Tibial nerve (tissue), 4 donors: ENCODE results near the gene CELA1. TPM values are rescaled to one million over a fixed set of nuclear protein-coding genes. Genes with fewer than 3 reads are reported as not detected.

ENCODE experiments used
- DNase-seq, 2 donors: peaks; one replicate each; pipeline ENCODE4 v3.0.0-alpha.2; 2019; ENCODE audit warnings: low spot score in 2 of 2
- H3K27ac ChIP-seq, 4 donors: fragments of 200-600 bp; sonication (generic) in 3 of 4; one replicate each; pipeline ENCODE4 v1.5.1; 2017 to 2019; ENCODE audit warnings: mild to moderate bottlenecking in 1 of 4
- H3K27me3 ChIP-seq, 2 donors: fragments of 200-600 bp; sonication (generic) in 1 of 2; one replicate each; pipeline versions ENCODE4 v1.5.1 to v1.6.0; 2017 to 2019
- H3K36me3 ChIP-seq, 3 donors: fragments of 200-600 bp; sonication (generic); one replicate each; pipeline ENCODE4 v1.5.1; 2018 to 2019
- H3K4me1 ChIP-seq, 4 donors: fragments of 200-600 bp; sonication (generic) in 3 of 4; one replicate each; pipeline ENCODE4 v1.5.1; 2017 to 2019
- H3K4me3 ChIP-seq, 4 donors: fragments of 200-600 bp; sonication (generic) in 3 of 4; one replicate each; pipeline ENCODE4 v1.5.1; 2017 to 2019; ENCODE audit warnings: mild to moderate bottlenecking in 1 of 4, moderate library complexity in 1 of 4
- H3K9me3 ChIP-seq, 4 donors: fragments of 200-600 bp; sonication (generic) in 3 of 4; one replicate each; pipeline ENCODE4 v1.5.1; 2017 to 2019
- CTCF ChIP-seq, 5 experiments: fragments of 200-600 bp in 3 of 5; fragments of 450-650 bp in 2 of 5; sonication (generic) in 3 of 5; IDR thresholded peaks; one replicate each; pipeline ENCODE4 v1.5.1; 2016 to 2019; ENCODE audit warnings: antibody characterized with exemption in 5 of 5, mild to moderate bottlenecking in 3 of 5, moderate library complexity in 2 of 5
- EP300 ChIP-seq, 2 donors: sonication (generic); formaldehyde crosslinking; IDR thresholded peaks; one replicate each; pipeline ENCODE4 v1.6.1; 2017; ENCODE audit warnings: antibody characterized with exemption in 2 of 2, mild to moderate bottlenecking in 1 of 2
- POLR2A ChIP-seq, 2 donors: fragments of 450-650 bp; IDR thresholded peaks; one replicate each; pipeline ENCODE4 v1.6.1; 2017; ENCODE audit warnings: antibody characterized with exemption in 2 of 2, mild to moderate bottlenecking in 2 of 2, moderate library complexity in 2 of 2
- WGBS, 2 donors: methylation state at CpG; one replicate each; pipeline ENCODE4 v1.1.5; 2018; 5-methylcytosine and 5-hydroxymethylcytosine counted together
- total RNA-seq, 4 donors: library from RNA; depleted of rRNA; stranded (reverse); fragments of >200 nt; gene quantifications; one replicate each; pipeline ENCODE4 v1.1.0, GENCODE V29; 2016

CELA1 gene
- total RNA-seq, 4 donors from 2014 or later, result not detected

- Histone ChIP-seq H3K27me3 (peaks cover 0 to 40% of the 10 kb centered on the region in 2 donors), H3K4me3 (peak within 1 kb of the TSS; percentile 32 to 54 (median 50)), H3K4me1 (peaks cover 0 to 11% (median 10%) of the 10 kb centered on the region in 4 donors), H3K36me3 (no peaks in the 10 kb centered on the region), H3K9me3 (no peaks in the 10 kb centered on the region), H3K27ac (peak within 1 kb of the TSS; percentile 5 to 38 (median 28))
- DNase-seq, result no peak
- TF ChIP-seq POLR2A (IDR thresholded peaks at IDR 0.05) (no peak), CTCF (IDR thresholded peaks at IDR 0.05) (no peak)
- 1 to 2% methylated on average over 27 to 56 of the region's 73 CpGs for WGBS, 2 donors
Measured at GRCh38 chr12:51391283-51392123, 45.0 kb upstream of the CELA1 start, which contains the start of gene GALNT6. TSS of gene GALNT6 (minus strand) at chr12:51391406. CDS start at chr12:51379781, 11,625 bp downstream.

GRCh38 chr12:51390891-51391282 is 44.4 kb upstream of the CELA1 start:
- TF ChIP-seq POLR2A (IDR thresholded peaks at IDR 0.05), result no peak
- TF ChIP-seq CTCF (IDR thresholded peaks at IDR 0.05), result no peak
- TF ChIP-seq EP300 (IDR thresholded peaks at IDR 0.05), result no peak
- peak overlapping the region; percentile 32 to 54 (median 50) for H3K4me3 ChIP-seq
- 33 to 44% methylated on average over 8 of the region's 8 CpGs for WGBS, 2 donors
- H3K27ac ChIP-seq, result peak overlapping the region; percentile 5 to 38 (median 28)
- no peaks in the 10 kb centered on the region for H3K36me3 ChIP-seq
- H3K27me3 ChIP-seq, result peaks cover 0 to 40% of the 10 kb centered on the region in 2 donors
- no peak for DNase-seq
- H3K4me1 ChIP-seq, result peaks cover 0 to 11% (median 10%) of the 10 kb centered on the region in 4 donors
- H3K9me3 ChIP-seq, result no peaks in the 10 kb centered on the region

GRCh38 chr12:51390457-51390856 is 44.0 kb upstream of the CELA1 start:
- Histone ChIP-seq H3K4me3 (no peak overlapping the region), H3K4me1 (peaks cover 0 to 11% (median 10%) of the 10 kb centered on the region in 4 donors), H3K36me3 (no peaks in the 10 kb centered on the region), H3K27me3 (peaks cover 0 to 40% of the 10 kb centered on the region in 2 donors), H3K9me3 (no peaks in the 10 kb centered on the region), H3K27ac (no peak overlapping the region)
- WGBS, 2 donors, result 91% methylated on average over 6 of the region's 6 CpGs
- no peak for DNase-seq
- TF ChIP-seq EP300 (IDR thresholded peaks at IDR 0.05) (no peak), CTCF (IDR thresholded peaks at IDR 0.05) (no peak), POLR2A (IDR thresholded peaks at IDR 0.05) (no peak)

- H3K27ac ChIP-seq, result no peak overlapping the region
- no peaks in the 10 kb centered on the region for H3K9me3 ChIP-seq
- DNase-seq, result no peak
- TF ChIP-seq CTCF (IDR thresholded peaks at IDR 0.05) (no peak), POLR2A (IDR thresholded peaks at IDR 0.05) (no peak), EP300 (IDR thresholded peaks at IDR 0.05) (no peak)
- H3K4me1 ChIP-seq, result peaks cover 0 to 11% (median 10%) of the 10 kb centered on the region in 4 donors
- no peak overlapping the region for H3K4me3 ChIP-seq
- no peaks in the 10 kb centered on the region for H3K36me3 ChIP-seq
- H3K27me3 ChIP-seq, result peaks cover 0 to 40% of the 10 kb centered on the region in 2 donors
- WGBS, 2 donors, result 76 to 85% methylated on average over 2 of the region's 2 CpGs
Measured at GRCh38 chr12:51389302-51389999, 43.0 kb upstream of the CELA1 start.

- no peaks in the 10 kb centered on the region for H3K9me3 ChIP-seq
- TF ChIP-seq EP300 (IDR thresholded peaks at IDR 0.05) (no peak), POLR2A (IDR thresholded peaks at IDR 0.05) (no peak), CTCF (IDR thresholded peaks at IDR 0.05) (no peak)
- no peak overlapping the region for H3K4me3 ChIP-seq
- H3K27me3 ChIP-seq, result peaks cover 0 to 34% of the 10 kb centered on the region in 2 donors
- no peak for DNase-seq
- H3K27ac ChIP-seq, result no peak overlapping the region
- H3K36me3 ChIP-seq, result no peaks in the 10 kb centered on the region
- WGBS, 2 donors, result 72 to 75% methylated on average over 5 of the region's 5 CpGs
- H3K4me1 ChIP-seq, result peaks cover 0 to 11% (median 10%) of the 10 kb centered on the region in 4 donors
Measured at GRCh38 chr12:51388846-51389245, 42.4 kb upstream of the CELA1 start.
